GM10248 (cell line): ENCODE results near the gene FZR1.
"Not testable (repeated sequence)": the region's sequence is repeated elsewhere in the genome, so short reads cannot be mapped to it uniquely, and the experiment has no call there.

Source experiments
- CTCF ChIA-PET: fragments of 300-600 bp; sonication (Branson Sonifier 250); formaldehyde crosslinking; extraction: SDS; loops from one replicate; lab custom pipeline; 2021; ENCODE audit warnings: antibody characterized with exemption; lab: Yijun Ruan, JAX
- POLR2A ChIA-PET: fragments of 350-650 bp; sonication (Branson Sonifier 250); formaldehyde crosslinking; extraction: SDS; loops from one replicate; lab custom pipeline; 2020; ENCODE audit warnings: antibody characterized with exemption; lab: Yijun Ruan, JAX
- DNase-seq: peaks from one replicate; pipeline ENCODE4 v3.0.0; 2012; ENCODE audit errors: extremely low spot score
- TF ChIP-seq, protein P1 (sequence below): IDR thresholded peaks from 2 replicates; pipeline ENCODE4 v1.5.1; 2012; ENCODE audit warnings: mild to moderate bottlenecking, low read depth; ENCODE audit errors: extremely low read depth, missing control alignments, control extremely low read depth

The FZR1 gene

DNA sequence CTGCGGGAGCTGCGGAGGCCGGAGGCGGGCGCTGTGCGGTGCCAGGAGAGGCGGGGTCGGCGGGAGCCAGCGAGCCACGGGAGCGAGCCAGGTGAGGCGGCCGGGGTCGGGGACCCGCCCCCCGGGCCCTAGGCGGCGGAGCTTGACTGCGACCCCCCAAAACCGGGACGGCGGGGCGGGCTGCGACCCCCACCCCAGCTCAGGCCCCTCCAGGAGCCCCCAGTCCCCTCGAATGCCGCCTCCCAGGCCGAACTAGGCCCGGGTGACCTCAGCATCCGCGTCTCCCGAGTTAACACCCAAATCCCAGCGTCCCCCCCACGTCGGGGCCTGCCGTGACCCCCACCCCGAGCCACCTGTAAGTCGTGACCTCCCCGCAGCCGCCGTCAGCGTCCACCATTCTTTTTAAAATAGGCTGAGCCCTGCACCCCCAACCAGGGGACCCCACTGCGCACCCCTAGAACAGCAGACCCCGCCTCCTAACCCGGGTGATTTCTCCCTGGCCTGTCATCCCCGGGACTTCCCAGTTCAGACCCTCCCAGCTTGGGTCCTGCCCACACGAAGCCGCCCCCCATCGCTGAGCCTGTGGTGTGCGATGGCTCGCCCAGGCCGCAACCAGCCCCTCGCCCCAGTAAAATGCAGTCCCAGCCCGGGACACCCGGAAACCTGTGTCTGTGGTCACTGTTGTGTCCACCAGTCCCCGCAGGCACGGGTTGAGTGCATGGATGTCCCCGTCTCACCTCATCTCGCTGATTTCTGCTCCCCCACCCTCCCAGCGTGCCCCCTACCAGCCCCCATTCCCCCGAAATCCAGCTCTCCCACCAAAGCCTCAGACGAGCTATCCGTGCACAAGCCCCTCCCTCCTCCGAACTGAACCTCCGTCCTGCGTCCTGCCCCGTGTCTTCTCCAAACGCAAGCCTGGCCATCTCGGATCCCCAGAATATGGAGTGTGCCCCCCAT is 551 bp downstream of the FZR1 start:
- peak; percentile 55 for DNase-seq
- ChIA-PET POLR2A (interaction anchor here (0.7 kb wide), 1 partner anchor 302 kb away, joined by 4 read pairs; no protein-coding TSS in a partner anchor), CTCF (interaction anchor here (1.9 kb wide), 1 partner anchor 22 kb away, joined by 5 read pairs; no protein-coding TSS in a partner anchor)
- TF ChIP-seq, protein P1, sequence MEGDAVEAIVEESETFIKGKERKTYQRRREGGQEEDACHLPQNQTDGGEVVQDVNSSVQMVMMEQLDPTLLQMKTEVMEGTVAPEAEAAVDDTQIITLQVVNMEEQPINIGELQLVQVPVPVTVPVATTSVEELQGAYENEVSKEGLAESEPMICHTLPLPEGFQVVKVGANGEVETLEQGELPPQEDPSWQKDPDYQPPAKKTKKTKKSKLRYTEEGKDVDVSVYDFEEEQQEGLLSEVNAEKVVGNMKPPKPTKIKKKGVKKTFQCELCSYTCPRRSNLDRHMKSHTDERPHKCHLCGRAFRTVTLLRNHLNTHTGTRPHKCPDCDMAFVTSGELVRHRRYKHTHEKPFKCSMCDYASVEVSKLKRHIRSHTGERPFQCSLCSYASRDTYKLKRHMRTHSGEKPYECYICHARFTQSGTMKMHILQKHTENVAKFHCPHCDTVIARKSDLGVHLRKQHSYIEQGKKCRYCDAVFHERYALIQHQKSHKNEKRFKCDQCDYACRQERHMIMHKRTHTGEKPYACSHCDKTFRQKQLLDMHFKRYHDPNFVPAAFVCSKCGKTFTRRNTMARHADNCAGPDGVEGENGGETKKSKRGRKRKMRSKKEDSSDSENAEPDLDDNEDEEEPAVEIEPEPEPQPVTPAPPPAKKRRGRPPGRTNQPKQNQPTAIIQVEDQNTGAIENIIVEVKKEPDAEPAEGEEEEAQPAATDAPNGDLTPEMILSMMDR: no peak

GRCh38 chr19:3507371-3508120 is 1.4 kb downstream of the FZR1 start:
- POLR2A ChIA-PET: no interaction called here
- no peak for DNase-seq
- TF ChIP-seq, protein P1: no peak
- CTCF ChIA-PET: no interaction called here

DNA sequence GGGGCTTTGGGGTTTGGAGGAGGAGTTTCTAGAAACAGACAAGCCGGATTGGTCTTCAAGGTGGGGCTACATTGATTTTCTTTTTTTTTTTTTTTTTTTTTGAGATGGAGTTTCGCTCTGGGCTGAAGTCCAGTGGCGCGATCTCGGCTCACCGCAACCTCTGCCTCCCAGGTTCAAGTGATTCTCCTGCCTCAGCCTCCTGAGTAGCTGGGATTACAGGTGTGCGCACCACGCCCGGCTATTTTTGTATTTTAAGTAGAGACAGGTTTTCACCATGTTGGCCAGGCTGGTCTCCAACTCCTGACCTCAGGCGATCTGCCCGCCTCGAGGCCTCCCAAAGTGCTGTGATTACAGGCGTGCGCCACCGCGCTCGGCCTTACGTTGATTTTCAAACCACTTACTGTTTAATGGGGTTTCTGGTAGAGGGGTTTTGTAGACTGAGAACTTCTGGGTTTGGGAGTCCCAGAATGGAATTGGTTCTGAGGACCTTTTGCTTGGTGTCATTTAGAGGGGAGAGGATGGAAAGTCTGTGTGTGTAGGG is 2.1 kb downstream of the FZR1 start:
- POLR2A ChIA-PET, CTCF ChIA-PET, DNase-seq: not testable (repeated sequence)

DNA sequence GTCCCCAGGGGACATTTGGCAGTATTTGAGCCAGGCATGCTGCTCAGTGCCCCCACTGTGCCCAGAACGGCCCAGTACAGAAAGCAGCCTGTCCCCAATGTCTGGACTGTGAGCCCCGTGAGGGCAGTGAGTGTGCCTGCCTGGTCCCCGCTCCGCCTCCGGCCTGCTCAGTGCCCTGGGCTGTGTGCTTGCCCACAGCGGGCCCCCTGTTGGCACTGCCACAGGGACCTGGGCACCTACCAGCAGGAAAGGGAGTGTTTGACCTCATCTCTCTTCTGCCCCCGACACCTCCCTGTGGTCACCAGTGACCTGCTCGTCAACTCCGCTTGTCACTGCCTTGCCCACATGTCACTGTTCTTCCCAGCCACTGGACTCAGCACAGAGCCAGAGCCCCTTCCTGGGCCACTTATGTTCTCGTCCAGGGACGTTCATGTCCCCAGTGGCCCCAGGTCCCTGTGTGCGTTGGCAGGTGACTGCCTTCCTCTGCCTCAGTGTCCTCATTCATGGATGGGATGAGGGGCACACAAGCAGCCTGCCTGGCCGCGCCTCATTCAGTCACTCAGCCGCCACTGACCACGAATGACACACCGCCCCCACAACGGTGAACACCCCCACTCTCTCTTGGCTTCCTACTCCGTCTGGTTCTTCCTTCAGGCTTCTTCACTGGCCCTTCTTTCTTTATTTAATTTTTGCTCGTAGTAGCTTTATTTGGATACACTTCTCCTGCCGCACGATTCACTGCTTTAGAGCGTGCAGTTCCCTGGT is 2.8 kb downstream of the FZR1 start:
- DNase-seq: no peak
- POLR2A ChIA-PET: no interaction called here

DNA sequence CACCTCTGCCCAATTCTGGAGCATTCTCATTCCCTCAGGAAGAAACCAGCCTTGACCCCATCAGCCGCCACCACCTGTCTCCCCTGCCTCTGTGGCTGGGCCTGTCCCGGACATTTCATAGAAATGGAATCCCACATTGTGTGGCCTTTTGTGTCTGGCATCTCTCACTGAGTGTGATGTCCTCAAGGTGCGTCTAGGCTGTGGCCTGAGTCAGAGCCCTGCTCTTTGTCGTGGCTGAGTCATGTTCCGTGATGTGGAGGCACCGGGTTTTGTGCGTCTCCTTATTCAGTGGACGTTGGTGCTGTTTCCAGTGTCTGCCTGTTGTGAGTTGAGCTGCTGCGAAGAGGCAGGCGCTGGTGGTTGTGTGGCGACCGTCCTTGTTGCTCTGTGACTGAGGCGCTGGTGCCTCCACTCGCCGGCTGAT is 3.5 kb downstream of the FZR1 start:
- CTCF ChIA-PET: no interaction called here
- DNase-seq: no peak
- TF ChIP-seq, protein P1: no peak
- POLR2A ChIA-PET: no interaction called here

More for the DNA sequence above, 2.8 kb downstream of the FZR1 start:
- CTCF ChIA-PET: no interaction called here
- TF ChIP-seq, protein P1: no peak

DNA sequence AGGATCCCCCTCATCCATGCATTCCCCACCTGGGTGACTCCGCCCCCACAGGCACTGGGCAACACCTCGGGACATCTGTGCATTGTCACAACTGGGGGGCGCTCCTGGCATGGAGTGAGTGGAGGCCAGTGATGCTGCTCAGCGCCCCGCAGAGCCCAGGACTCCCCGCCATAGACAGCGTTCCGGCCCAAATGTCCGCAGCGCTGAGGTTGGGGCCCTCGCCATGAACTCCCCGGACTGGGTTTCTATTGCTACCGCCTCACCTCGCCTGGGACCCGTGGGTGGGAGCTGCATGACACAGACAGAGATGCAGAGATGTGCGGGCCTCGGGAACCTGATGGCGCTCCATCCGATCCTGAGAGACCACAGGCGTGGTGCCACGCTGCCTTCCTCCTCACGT is 4.6 kb downstream of the FZR1 start:
- ChIA-PET POLR2A (no interaction called here), CTCF (no interaction called here)
- DNase-seq: no peak
- TF ChIP-seq, protein P1: no peak
